GM21360 (cell line): ENCODE measurements around the gene MYB.

Experiments used
- ATAC-seq: cut with Tn5 transposase; IDR thresholded peaks from one replicate; pipeline ENCODE4 v1.9.1; 2021; ENCODE audit warnings: mild to moderate bottlenecking, moderate library complexity; ENCODE audit not compliant: unreplicated experiment

MYB gene

GRCh38 chr6:135187372-135187771 is 6.3 kb downstream of the MYB start:
- no peak for ATAC-seq

- no peak for ATAC-seq
Measured at GRCh38 chr6:135188718-135189117, 7.6 kb downstream of the MYB start.

DNA sequence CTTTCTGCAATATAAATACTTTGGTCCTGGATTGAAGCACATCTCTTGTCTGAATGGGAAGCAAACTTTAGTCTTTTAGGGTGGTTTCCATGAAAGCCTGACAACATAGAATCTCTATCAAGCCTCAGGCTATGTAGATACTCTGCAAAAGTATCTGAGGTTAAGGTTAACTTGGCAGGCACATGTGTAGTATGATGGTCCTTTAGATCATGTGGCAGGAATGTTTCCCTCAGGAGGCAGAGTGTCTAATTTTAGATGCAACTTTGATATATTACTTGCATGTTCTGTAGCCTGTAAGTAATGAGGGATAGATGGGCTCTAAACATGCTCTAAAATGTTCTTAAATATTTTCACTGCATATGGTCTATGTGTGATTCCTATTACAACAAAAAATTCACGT is 8.2 kb downstream of the MYB start:
- ATAC-seq: no peak

- no peak for ATAC-seq
Measured at GRCh38 chr6:135191508-135192255, 10.6 kb downstream of the MYB start.

DNA sequence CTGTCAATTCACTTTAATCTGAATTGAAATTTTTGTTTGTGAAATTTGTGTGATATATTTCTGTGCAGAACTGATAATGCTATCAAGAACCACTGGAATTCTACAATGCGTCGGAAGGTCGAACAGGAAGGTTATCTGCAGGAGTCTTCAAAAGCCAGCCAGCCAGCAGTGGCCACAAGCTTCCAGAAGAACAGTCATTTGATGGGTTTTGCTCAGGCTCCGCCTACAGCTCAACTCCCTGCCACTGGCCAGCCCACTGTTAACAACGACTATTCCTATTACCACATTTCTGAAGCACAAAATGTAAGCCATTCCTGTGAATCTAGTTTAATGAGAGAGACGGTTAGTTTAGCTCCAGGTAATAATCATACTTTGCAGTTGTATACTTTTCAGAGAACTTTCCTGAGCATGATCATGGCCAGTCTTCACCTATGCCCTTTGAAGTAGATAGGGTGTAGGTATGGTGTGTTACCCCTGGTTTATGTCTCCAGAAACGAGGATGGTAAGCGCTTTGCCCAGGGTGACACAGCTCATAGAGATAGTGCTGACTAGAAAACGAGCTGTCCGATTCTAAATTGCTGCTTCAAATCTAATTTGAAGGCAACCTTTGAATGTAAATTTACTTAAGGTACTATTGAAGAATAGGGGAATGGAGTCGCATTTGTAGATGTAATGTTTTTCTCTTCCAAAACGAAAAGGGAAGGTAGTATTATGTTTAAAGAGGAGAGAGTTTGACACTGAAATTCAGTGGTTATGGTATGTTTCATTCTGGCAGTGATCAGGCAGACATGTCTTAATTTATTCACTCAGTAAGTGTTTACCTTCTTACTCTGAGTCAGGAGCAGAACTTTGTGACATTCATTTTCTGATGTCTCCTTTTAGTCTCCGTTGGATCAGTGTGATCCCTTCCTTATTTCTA is 11.4 kb downstream of the MYB start:
- ATAC-seq: no peak

DNA sequence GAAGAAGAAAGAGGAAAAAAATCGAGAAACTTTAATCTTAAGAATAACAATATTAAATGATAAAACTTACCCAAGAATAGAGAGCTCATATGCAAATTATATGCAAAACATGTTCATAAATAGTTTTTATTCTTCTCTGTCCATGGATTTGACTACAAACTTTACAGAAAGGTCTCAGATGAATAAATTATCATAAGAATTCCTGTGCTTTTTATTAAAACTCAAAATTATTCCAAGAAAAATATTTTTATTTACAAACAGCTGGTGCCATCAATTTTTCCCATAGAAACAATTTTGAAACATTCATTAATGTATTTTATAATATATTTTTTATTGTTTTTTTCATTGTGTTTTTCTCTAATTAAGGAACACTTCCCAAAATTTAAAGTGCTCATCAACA is 12.1 kb downstream of the MYB start:
- no peak for ATAC-seq

- ATAC-seq: no peak
Measured at GRCh38 chr6:135195041-135195440, 13.9 kb downstream of the MYB start.

- no peak for ATAC-seq
Measured at GRCh38 chr6:135195522-135195921, 14.4 kb downstream of the MYB start.

DNA sequence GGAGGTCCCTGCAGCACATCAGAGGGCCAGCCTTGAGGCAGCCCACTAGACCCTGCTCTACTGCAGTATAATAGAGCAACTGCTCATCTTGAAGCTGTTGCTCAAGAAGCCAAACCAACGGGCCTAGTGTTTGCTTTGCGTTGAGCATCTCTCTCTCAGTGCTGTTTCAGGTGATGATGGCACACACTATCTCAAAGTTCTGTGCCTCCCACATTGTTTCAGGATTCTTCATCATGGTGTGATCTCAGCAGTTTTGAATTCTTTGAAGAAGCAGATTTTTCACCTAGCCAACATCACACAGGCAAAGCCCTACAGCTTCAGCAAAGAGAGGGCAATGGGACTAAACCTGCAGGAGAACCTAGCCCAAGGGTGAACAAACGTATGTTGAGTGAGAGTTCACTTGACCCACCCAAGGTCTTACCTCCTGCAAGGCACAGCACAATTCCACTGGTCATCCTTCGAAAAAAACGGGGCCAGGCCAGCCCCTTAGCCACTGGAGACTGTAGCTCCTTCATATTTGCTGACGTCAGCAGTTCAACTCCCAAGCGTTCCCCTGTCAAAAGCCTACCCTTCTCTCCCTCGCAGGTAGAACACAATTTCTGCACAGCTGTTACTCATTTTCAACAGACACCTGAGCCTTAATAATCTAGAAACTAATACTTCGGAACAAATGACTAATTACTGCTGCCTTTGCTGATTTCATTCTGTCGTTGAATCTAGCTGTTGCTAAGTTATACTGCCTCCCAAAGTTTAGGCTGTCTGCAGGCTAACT is 15.8 kb downstream of the MYB start:
- ATAC-seq: no peak

DNA sequence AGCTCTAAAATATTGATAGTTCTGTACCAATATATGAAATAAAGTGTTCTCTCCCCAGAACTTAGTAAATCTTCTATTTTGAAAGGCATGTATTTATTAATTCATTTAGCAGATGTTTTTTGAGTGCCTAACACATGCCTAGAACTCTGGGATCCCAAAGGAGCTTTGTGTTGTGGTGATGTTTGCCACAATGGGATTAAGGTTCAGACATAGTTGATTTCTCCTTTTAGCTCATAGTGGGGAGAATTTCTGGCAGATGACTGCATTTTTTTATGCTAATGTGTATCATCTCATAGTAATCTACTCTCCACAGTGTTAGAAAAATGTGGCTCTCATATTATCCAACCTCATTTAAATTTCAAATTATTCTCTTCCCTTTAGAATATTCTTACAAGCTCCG is 21.7 kb downstream of the MYB start:
- ATAC-seq: no peak

DNA sequence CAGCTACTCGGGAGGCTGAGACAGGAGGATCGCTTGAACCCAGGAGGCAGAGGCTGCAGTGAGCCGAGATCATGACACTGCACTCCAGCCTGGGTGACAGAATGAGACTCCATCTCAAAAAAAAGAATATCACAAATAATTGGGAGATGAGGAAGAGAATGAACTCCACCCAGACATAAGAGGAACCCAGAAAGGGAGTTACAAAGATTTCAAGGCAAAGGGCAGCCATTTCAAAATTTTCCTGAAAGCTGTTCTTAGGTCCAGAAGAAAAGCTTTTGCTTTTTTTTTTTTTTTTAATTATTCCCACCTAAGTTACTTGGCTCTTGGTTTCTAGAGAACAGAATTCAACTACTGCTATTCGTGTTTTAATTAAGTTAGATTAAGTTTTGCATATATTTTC is 23.8 kb downstream of the MYB start:
- ATAC-seq: no peak

GRCh38 chr6:135209803-135210202 is 28.7 kb downstream of the MYB start:
- no peak for ATAC-seq

- no peak for ATAC-seq
Measured at GRCh38 chr6:135210632-135211305, 29.7 kb downstream of the MYB start.

DNA sequence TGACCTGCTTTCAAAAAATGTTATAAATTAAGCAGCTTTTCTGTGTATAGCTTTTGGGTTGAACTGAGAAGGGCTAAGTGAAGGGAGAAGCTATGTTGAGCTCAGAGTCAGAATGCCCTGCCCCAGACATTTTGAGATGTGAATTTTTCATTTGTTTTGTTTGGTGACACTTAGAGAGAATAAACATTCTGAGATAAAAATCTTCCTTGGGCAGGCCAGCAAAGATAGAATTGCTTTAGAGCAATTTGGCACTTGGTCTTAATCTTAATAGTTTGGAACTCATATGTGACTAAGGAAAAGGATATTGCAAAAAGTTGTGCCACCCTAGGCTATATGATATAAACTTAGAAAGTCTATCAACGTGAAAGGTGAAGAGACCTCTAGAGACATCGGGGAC is 30.2 kb downstream of the MYB start:
- ATAC-seq: no peak

- ATAC-seq: no peak
Measured at GRCh38 chr6:135212020-135212806, 31.1 kb downstream of the MYB start.

DNA sequence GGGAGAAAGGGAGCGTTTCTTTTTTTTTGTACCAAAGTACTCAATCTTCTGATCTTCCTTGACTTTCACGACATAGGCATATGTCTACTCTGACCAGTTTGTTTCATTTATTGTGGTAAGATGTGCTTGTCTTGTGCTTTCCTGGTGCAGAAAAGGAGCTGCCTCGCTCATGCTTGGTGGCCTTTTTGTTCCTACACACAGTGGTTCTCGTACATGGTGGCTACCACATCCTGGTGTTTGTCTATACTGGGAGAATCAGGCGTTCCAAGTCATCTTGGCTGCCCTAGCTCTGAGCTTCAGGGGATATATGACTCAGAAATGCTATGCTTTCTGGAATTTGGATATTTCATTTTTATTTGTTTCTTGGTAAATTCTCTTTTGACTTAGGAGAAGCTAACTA is 31.8 kb downstream of the MYB start:
- no peak for ATAC-seq

GRCh38 chr6:135213616-135214015 is 32.5 kb downstream of the MYB start:
- ATAC-seq: no peak

- ATAC-seq: no peak
Measured at GRCh38 chr6:135215160-135215559, 34.1 kb downstream of the MYB start.

GRCh38 chr6:135215563-135215962 is 34.5 kb downstream of the MYB start:
- no peak for ATAC-seq

GRCh38 chr6:135217663-135218062 is 36.6 kb downstream of the MYB start:
- ATAC-seq: no peak
